Measurements from ENCODE around the gene TBL2. TPM values are rescaled to one million over a fixed set of nuclear protein-coding genes. Genes with fewer than 3 reads are reported as not detected.
"Not testable (repeated sequence)": the region's sequence is repeated elsewhere in the genome, so short reads cannot be mapped to it uniquely, and the experiment has no call there.

TBL2 gene
- polyA plus RNA-seq, 3 donors, result 10.4 to 40.1 (median 26.2) TPM

DNA sequence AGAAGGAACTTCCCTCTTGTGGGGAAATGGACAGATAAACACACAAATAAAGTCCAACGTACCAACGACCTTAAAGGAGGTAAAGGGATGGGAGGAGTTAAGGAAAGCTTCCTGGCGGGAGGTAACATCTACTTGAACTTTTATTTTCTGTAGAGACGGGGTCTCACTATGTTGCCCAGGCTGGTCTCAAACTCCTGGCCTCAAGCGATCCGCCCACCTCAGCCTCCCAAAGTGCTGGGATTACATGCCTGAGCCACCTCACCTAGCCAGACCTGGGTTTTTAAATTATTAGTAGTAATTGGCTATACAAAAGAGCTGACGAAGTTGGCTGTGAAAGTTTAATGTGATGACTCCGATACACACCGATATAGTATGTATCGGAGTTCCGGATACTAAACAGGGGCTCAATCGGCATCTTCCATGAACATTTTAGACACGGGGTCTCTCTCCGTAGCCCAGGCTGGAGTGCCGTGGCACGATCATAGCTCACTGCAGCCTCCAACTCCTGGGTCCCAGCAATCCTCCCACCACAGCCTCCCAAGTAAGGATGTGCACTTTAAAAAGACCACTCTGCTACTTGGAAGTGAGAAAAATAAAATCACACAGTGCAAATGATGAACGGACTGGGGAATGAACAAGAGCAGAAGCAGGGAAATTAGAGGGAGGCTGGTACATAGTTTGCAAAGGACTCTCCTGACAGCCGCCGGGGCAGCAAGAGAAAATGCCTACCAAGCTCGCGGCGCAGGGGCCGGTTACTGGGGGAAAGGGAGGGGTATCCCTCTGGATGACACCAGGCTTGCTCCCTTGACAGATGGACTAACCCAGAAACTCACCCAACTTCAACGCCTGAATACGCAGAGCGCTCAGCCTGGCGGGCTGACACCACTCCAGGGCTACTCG lies 21.9 kb downstream of the TBL2 start:
- H3K27me3 ChIP-seq (ENCODE audit: control insufficient read depth in 2 of 2, insufficient read depth in 2 of 2, low read length in 2 of 2), result no peaks in the 10 kb centered on the region
- H3K79me2 ChIP-seq (ENCODE audit: insufficient read depth, low read length), result peaks cover 54% of the 10 kb centered on the region
- peaks cover 50% of the 10 kb centered on the region for H4K20me1 ChIP-seq (ENCODE audit: insufficient read depth, low read length)
- 20% methylated on average over 21 of the region's 28 CpGs for WGBS (ENCODE audit: insufficient coverage)
- peak overlapping the region; percentile 74 to 93 for H3K27ac ChIP-seq (ENCODE audit: low read depth in 1 of 2, low read length in 2 of 2)
- Mint-ChIP-seq H3K27me3 (ENCODE audit: low read depth in 3 of 3) (peaks cover 1 to 7% (median 5%) of the 10 kb centered on the region in 3 donors), H3K4me1 (peaks cover 34% of the 10 kb centered on the region), H3K9me3 (peaks cover 0 to 2% (median 0%) of the 10 kb centered on the region in 7 donors), H3K27ac (peak overlapping the region; percentile 89 to 95 (median 92)), H3K36me3 (peaks cover 21 to 41% of the 10 kb centered on the region in 2 donors), H3K4me3 (peak overlapping the region; percentile 86 to 93)
- TF ChIP-seq, protein P1, sequence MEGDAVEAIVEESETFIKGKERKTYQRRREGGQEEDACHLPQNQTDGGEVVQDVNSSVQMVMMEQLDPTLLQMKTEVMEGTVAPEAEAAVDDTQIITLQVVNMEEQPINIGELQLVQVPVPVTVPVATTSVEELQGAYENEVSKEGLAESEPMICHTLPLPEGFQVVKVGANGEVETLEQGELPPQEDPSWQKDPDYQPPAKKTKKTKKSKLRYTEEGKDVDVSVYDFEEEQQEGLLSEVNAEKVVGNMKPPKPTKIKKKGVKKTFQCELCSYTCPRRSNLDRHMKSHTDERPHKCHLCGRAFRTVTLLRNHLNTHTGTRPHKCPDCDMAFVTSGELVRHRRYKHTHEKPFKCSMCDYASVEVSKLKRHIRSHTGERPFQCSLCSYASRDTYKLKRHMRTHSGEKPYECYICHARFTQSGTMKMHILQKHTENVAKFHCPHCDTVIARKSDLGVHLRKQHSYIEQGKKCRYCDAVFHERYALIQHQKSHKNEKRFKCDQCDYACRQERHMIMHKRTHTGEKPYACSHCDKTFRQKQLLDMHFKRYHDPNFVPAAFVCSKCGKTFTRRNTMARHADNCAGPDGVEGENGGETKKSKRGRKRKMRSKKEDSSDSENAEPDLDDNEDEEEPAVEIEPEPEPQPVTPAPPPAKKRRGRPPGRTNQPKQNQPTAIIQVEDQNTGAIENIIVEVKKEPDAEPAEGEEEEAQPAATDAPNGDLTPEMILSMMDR (IDR thresholded peaks at IDR 0.05), result no peak
- peak overlapping the region; percentile 57 to 99 (median 73) for H3K4me3 ChIP-seq (replicated peaks in 1 of 3; ENCODE audit: low read depth in 2 of 3, low read length in 3 of 3)
- no peak for DNase-seq
- peak overlapping the region; percentile 67 for H2AFZ ChIP-seq (ENCODE audit: insufficient read depth, low read depth, low read length, poor library complexity, severe bottlenecking)
- no peaks in the 10 kb centered on the region for H3K9me3 ChIP-seq (replicated peaks in 1 of 2; ENCODE audit: control insufficient read depth in 1 of 2, insufficient read depth in 1 of 2, low read length in 2 of 2)
- peak overlapping the region; percentile 100 for H3K4me2 ChIP-seq (replicated peaks; ENCODE audit: extremely low read depth, low read length, poor library complexity, severe bottlenecking)
- intact Hi-C loops (cut with micrococcal nuclease), result loop anchor here (2.0 to 10.0 kb wide), 4 partner anchors 22 to 48 kb away; partner anchors contain the start of genes BAZ1B (in 1 of the 2) and TBL2 (in 1 of the 2)
- H3K9ac ChIP-seq (ENCODE audit: insufficient read depth, low read length, poor library complexity, severe bottlenecking), result peak overlapping the region; percentile 98
- peaks cover 21 to 23% of the 10 kb centered on the region in 2 donors for H3K4me1 ChIP-seq (ENCODE audit: control insufficient read depth in 1 of 2, insufficient read depth in 2 of 2, low read length in 2 of 2)
- peaks cover 11 to 39% of the 10 kb centered on the region in 2 donors for H3K36me3 ChIP-seq (replicated peaks in 1 of 2; ENCODE audit: control insufficient read depth in 1 of 2, insufficient read depth in 2 of 2, low read length in 2 of 2)

DNA sequence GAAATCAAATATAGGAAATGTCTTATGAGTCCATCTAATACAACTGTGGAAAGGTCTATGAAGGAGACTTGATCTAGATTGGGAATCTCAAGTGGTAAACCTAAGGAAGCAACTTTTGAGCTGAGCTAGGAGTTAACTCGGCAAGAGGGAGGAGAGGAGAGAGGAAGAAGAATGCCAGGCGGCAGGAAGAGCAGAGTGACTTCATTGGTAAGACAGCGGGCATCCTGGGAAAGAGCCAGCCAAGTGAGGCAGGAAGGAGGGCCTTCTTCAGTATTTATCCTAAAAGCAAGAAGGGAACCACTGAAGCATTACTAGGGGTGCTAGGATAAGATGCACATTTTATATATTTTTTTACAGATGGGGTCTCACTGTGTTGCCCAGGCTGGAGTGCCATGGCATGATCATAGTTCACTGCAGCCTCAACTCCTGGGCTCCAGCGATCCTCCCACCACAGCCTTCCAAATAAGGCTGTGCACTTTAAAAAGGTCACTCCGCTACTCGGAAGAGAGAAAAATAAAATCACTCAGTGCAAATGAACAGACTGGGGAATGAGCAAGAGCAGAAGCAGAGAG lies 22.9 kb downstream of the TBL2 start:
- H3K9ac ChIP-seq (ENCODE audit: insufficient read depth, low read length, poor library complexity, severe bottlenecking), result no peak overlapping the region
- H3K4me3 ChIP-seq (replicated peaks in 1 of 3; ENCODE audit: low read depth in 2 of 3, low read length in 3 of 3), result peak overlapping the region in 1 of 3 experiments; percentile 99

DNA sequence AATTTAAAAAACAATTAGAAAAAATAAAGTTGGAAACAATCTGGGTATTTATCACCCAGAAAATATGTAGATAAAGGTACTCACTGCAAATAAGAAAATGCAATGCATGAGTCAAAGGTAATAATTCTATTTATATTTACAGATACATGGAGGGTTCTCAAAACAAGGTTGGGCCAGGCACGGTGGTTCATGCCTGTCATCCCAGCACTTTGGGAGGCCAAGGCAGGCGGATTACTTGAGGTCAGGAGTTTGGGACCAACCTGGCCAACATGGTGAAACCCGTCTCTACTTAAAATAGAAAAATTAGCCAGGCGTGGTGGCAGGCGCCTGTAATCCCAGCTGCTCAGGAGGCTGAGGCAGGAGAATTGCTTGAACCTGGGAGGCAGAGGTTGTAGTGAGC lies 28.3 kb downstream of the TBL2 start:
- peaks cover 10% of the 10 kb centered on the region for H3K4me1 Mint-ChIP-seq
- not testable (repeated sequence) for H3K9ac ChIP-seq (ENCODE audit: insufficient read depth, low read length, poor library complexity, severe bottlenecking); H3K4me3 ChIP-seq (replicated peaks in 1 of 3; ENCODE audit: low read depth in 2 of 3, low read length in 3 of 3); H2AFZ ChIP-seq (ENCODE audit: insufficient read depth, low read depth, low read length, poor library complexity, severe bottlenecking); H3K9me3 ChIP-seq (replicated peaks in 1 of 2; ENCODE audit: control insufficient read depth in 1 of 2, insufficient read depth in 1 of 2, low read length in 2 of 2); H3K9me3 Mint-ChIP-seq; H3K27me3 ChIP-seq (ENCODE audit: control insufficient read depth in 2 of 2, insufficient read depth in 2 of 2, low read length in 2 of 2); DNase-seq; H3K4me3 Mint-ChIP-seq; H3K27me3 Mint-ChIP-seq (ENCODE audit: low read depth in 3 of 3); H3K27ac ChIP-seq (ENCODE audit: low read depth in 1 of 2, low read length in 2 of 2); H3K4me1 ChIP-seq (ENCODE audit: control insufficient read depth in 1 of 2, insufficient read depth in 2 of 2, low read length in 2 of 2); H3K4me2 ChIP-seq (replicated peaks; ENCODE audit: extremely low read depth, low read length, poor library complexity, severe bottlenecking)
- intact Hi-C loops (cut with micrococcal nuclease), result loop anchor here in 1 of 2 donors (10.0 kb wide), 1 partner anchor 55 kb away; no protein-coding TSS in a partner anchor
- H3K36me3 ChIP-seq (replicated peaks in 1 of 2; ENCODE audit: control insufficient read depth in 1 of 2, insufficient read depth in 2 of 2, low read length in 2 of 2), result peaks cover 34 to 92% of the 10 kb centered on the region in 2 donors
- peaks cover 53 to 92% of the 10 kb centered on the region in 2 donors for H3K36me3 Mint-ChIP-seq
- peaks cover 97% of the 10 kb centered on the region for H3K79me2 ChIP-seq (ENCODE audit: insufficient read depth, low read length)
- peaks cover 92% of the 10 kb centered on the region for H4K20me1 ChIP-seq (ENCODE audit: insufficient read depth, low read length)
- 93% methylated on average over 3 of the region's 5 CpGs for WGBS (ENCODE audit: insufficient coverage)
- peak overlapping the region in 1 of 7 donors; percentile 35 for H3K27ac Mint-ChIP-seq

More for the DNA sequence above, 22.9 kb downstream of the TBL2 start:
- Histone ChIP-seq H3K27me3 (ENCODE audit: control insufficient read depth in 2 of 2, insufficient read depth in 2 of 2, low read length in 2 of 2) (no peaks in the 10 kb centered on the region), H2AFZ (ENCODE audit: insufficient read depth, low read depth, low read length, poor library complexity, severe bottlenecking) (no peak overlapping the region), H3K9me3 (replicated peaks in 1 of 2; ENCODE audit: control insufficient read depth in 1 of 2, insufficient read depth in 1 of 2, low read length in 2 of 2) (no peaks in the 10 kb centered on the region), H3K4me1 (ENCODE audit: control insufficient read depth in 1 of 2, insufficient read depth in 2 of 2, low read length in 2 of 2) (peaks cover 21 to 23% of the 10 kb centered on the region in 2 donors), H4K20me1 (ENCODE audit: insufficient read depth, low read length) (peaks cover 59% of the 10 kb centered on the region), H3K36me3 (replicated peaks in 1 of 2; ENCODE audit: control insufficient read depth in 1 of 2, insufficient read depth in 2 of 2, low read length in 2 of 2) (peaks cover 17 to 48% of the 10 kb centered on the region in 2 donors), H3K27ac (ENCODE audit: low read depth in 1 of 2, low read length in 2 of 2) (peak overlapping the region in 1 of 2 donors; percentile 93), H3K79me2 (ENCODE audit: insufficient read depth, low read length) (peaks cover 62% of the 10 kb centered on the region), H3K4me2 (replicated peaks; ENCODE audit: extremely low read depth, low read length, poor library complexity, severe bottlenecking) (peak overlapping the region; percentile 100)
- Mint-ChIP-seq H3K9me3 (peaks cover 0 to 2% (median 0%) of the 10 kb centered on the region in 7 donors), H3K36me3 (peaks cover 28 to 49% of the 10 kb centered on the region in 2 donors), H3K27ac (peak overlapping the region; percentile 46 to 93 (median 89)), H3K4me1 (peaks cover 33% of the 10 kb centered on the region), H3K27me3 (ENCODE audit: low read depth in 3 of 3) (peaks cover 1 to 4% (median 2%) of the 10 kb centered on the region in 3 donors), H3K4me3 (peak overlapping the region; percentile 86 to 93)
- 90% methylated on average over 3 of the region's 6 CpGs for WGBS (ENCODE audit: insufficient coverage)
- intact Hi-C loops (cut with micrococcal nuclease), result loop anchor here (5.0 to 10.0 kb wide), 2 partner anchors 33 to 49 kb away; partner anchors contain the start of gene BAZ1B (in 1 of the 2)
- DNase-seq, result no peak
- TF ChIP-seq, protein P1 (IDR thresholded peaks at IDR 0.05), result no peak
